IMR-90 (cell line): Measurements from ENCODE around the gene PLCB2.

Experiments used
- BHLHE40 ChIP-seq: fragments of 150-350 bp; IDR thresholded peaks from 2 replicates; pipeline ENCODE4 v1.6.1; 2016; ENCODE audit warnings: mild to moderate bottlenecking, low read depth, low read length
- CHD1 ChIP-seq: IDR thresholded peaks from 2 replicates; pipeline ENCODE4 v1.6.1; 2012; ENCODE audit warnings: low read depth, low read length, improper control_type of control experiment
- CTCF ChIP-seq: conservative IDR thresholded peaks from 2 replicates; pipeline ENCODE4 v1.5.1; 2012; ENCODE audit warnings: mild to moderate bottlenecking, low read depth, low read length, improper control_type of control experiment
- FOS ChIP-seq: fragments of 150-350 bp; IDR thresholded peaks from 2 replicates; pipeline ENCODE4 v1.6.1; 2016; ENCODE audit warnings: low read depth, low read length
- NFE2L2 ChIP-seq: fragments of 150-350 bp; IDR thresholded peaks from 2 replicates; pipeline ENCODE4 v1.6.1; 2016; ENCODE audit warnings: low read depth, mild to moderate bottlenecking, low read length
- POLR2A ChIP-seq: IDR thresholded peaks from 2 replicates; pipeline ENCODE4 v1.6.1; 2012; ENCODE audit warnings: mild to moderate bottlenecking, low read depth, low read length
- RAD21 ChIP-seq: IDR thresholded peaks from 2 replicates; pipeline ENCODE4 v1.6.1; 2012; ENCODE audit warnings: low read length, improper control_type of control experiment
- RCOR1 ChIP-seq: IDR thresholded peaks from 2 replicates; pipeline ENCODE4 v1.6.1; 2012; ENCODE audit warnings: mild to moderate bottlenecking, low read length, improper control_type of control experiment; ENCODE audit not compliant: insufficient replicate concordance

DNA sequence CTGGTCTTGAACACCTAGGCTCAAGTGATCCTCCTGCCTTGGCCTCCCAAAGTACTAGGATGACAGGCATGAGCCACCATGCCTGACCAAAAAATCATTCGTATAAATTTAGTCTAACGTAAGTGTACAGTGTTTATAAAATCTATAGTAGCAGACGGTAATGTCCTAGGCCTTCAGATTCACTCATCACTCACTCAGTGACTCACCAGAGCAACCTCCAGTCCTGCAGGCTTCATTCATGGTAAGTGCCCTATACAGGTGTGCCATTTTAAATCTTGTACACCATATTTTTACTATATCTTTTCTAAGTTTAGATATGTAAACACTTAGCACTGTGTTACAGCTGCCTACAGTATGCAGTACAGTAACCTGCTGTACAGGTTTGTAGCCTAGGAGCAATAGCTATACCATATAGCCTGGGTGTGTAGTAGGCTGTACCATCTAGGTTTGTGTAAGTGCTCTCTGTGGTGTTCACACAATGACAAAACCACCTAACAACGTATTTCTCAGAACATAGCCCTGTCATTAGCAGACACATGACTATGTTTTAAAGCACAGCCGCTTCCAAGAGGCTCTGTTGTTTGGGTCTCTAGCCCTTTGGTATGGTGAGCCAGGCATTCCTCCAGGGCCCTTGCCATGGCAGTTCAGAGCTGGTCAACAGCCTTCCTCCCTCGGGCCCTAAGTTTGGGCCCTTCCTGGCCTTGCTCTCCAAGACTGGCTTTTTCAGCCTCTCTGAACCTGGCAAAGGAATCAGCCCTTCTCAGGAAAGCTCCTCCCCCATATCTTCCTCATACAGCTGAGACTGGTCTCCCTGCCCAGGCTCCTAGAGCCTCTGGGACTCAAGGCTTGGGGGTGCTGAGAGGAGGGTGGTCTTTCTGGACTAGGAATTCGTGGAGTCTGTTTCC, 34.9 kb upstream of the PLCB2 start:
- TF ChIP-seq CTCF (no peak), POLR2A (no peak), RAD21 (no peak), FOS (no peak), RCOR1 (no peak), CHD1 (no peak), BHLHE40 (no peak), NFE2L2 (no peak)
